K562 treated with DMSO at 1 percent for 24 hours (cell line): ENCODE data around the gene OR10C1. TPM values are rescaled to one million over a fixed set of nuclear protein-coding genes. Genes with fewer than 3 reads are reported as not detected.

Experiments
- total RNA-seq: library from RNA; unstranded; fragments of 300-600 nt; gene quantifications from 2 replicates; pipeline ENCODE4 v1.2.3, GENCODE V29; 2022; ENCODE audit warnings: low read depth; ENCODE audit not compliant: insufficient read depth

The OR10C1 gene
- not detected in 2 replicates for total RNA-seq

GRCh38 chr6:29439006-29439405 is at the start of gene OR10C1:
TSS of gene OR10C1 (plus strand) at chr6:29439306. CDS start at chr6:29440016, 710 bp downstream.

GRCh38 chr6:29395331-29395730 is 43.8 kb upstream of the OR10C1 start, which contains the start of gene OR12D2:
TSS of gene OR12D2 (plus strand) at chr6:29395631. CDS start at chr6:29396700, 1,069 bp downstream.

GRCh38 chr6:29414588-29414987 is 24.5 kb upstream of the OR10C1 start, which contains the start of gene OR12D1:
TSS of gene OR12D1 (plus strand) at chr6:29414928.

GRCh38 chr6:29456971-29457370 is 17.9 kb downstream of the OR10C1 start, which contains the start of the genes OR11A1 and OR2H1:
TSS of gene OR11A1 (minus strand) at chr6:29457071. CDS start at chr6:29427641, 29,430 bp downstream.
TSS of gene OR2H1 (plus strand) at chr6:29457155. CDS start at chr6:29461770, 4,615 bp downstream.

GRCh38 chr6:29487660-29488059 is 48.6 kb downstream of the OR10C1 start, which contains the start of gene MAS1L:
TSS of gene MAS1L (minus strand) at chr6:29487956. CDS start at chr6:29487902, 54 bp downstream.

Other genes starting within 250 kb of the OR10C1 start
- not detected in 2 replicates for gene OR14J1, start 137.6 kb upstream of the OR10C1 start, total RNA-seq
- not detected in 2 replicates for gene OR5V1, start 70.4 kb upstream of the OR10C1 start, total RNA-seq
- gene OR12D3, start 64.0 kb upstream of the OR10C1 start, total RNA-seq, result not detected in 2 replicates
- not detected in 2 replicates for gene OR12D2, start 43.7 kb upstream of the OR10C1 start, total RNA-seq
- gene OR12D1, start 24.4 kb upstream of the OR10C1 start, total RNA-seq, result not detected in 2 replicates
- not detected in 2 replicates for gene OR11A1, start 17.8 kb downstream of the OR10C1 start, total RNA-seq
- gene OR2H1, start 17.8 kb downstream of the OR10C1 start, total RNA-seq, result not detected in 2 replicates
- gene MAS1L, start 48.6 kb downstream of the OR10C1 start, total RNA-seq, result not detected in 2 replicates
- 1.2 and 1.8 TPM in 2 replicates for gene UBD, start 120.4 kb downstream of the OR10C1 start, total RNA-seq
- not detected in 2 replicates for gene OR2H2, start 145.8 kb downstream of the OR10C1 start, total RNA-seq
- 9.9 and 10.5 TPM in 2 replicates for gene GABBR1, start 193.9 kb downstream of the OR10C1 start, total RNA-seq
- gene MOG, start 217.8 kb downstream of the OR10C1 start, total RNA-seq, result not detected in 2 replicates
- 0.19 TPM in 1 of 2 replicates, not detected in the other for gene ZFP57, start 241.8 kb downstream of the OR10C1 start, total RNA-seq